ENCODE results near the gene DIAPH3.

- TF ChIP-seq POLR2A (IDR thresholded peaks at IDR 0.05) (no peak), CTCF (IDR thresholded peaks at IDR 0.05) (no peak), EP300 (IDR thresholded peaks at IDR 0.05) (no peak)
These were observed 373.1 kb downstream of the DIAPH3 start for GRCh38 chr13:59790626-59791025.
